Aorta (tissue), 5 donors: ENCODE results near the gene FAM53A. TPM values are rescaled to one million over a fixed set of nuclear protein-coding genes. Genes with fewer than 3 reads are reported as not detected.

Experiments used
- ATAC-seq: fragments of 200-7000 bp; cut with Tn5 transposase; one replicate; pipeline ENCODE4 v1.9.1; 2022; ENCODE audit warnings: moderate library complexity; ENCODE audit not compliant: low FRiP score
- DNase-seq, 2 donors: peaks; one replicate each; pipeline ENCODE4 v3.0.0-alpha.2; 2020
- H3K27ac ChIP-seq, 2 donors: one replicate each; pipeline ENCODE4 v1.5.1; 2013; ENCODE audit warnings: low read length in 2 of 2, mild to moderate bottlenecking in 2 of 2, moderate library complexity in 2 of 2, control low read depth in 1 of 2, inconsistent platforms in 1 of 2, low read depth in 1 of 2
- H3K27me3 ChIP-seq, 2 donors: one replicate each; pipeline ENCODE4 v1.6.1; 2013; ENCODE audit warnings: control low read depth in 1 of 2, low read length in 1 of 2, mild to moderate bottlenecking in 1 of 2, moderate library complexity in 1 of 2; ENCODE audit not compliant: insufficient read depth in 2 of 2, control insufficient read depth in 1 of 2
- H3K36me3 ChIP-seq, 2 donors: one replicate each; pipeline ENCODE4 v1.6.1; 2013; ENCODE audit warnings: control low read depth in 1 of 2, low read length in 1 of 2, mild to moderate bottlenecking in 1 of 2; ENCODE audit not compliant: insufficient read depth in 2 of 2, control insufficient read depth in 1 of 2
- H3K4me1 ChIP-seq, 2 donors: one replicate each; pipeline ENCODE4 v1.6.1; 2013; ENCODE audit warnings: low read length in 2 of 2, control low read depth in 1 of 2, mild to moderate bottlenecking in 1 of 2, moderate library complexity in 1 of 2; ENCODE audit not compliant: insufficient read depth in 2 of 2, control insufficient read depth in 1 of 2
- H3K4me3 ChIP-seq, 2 donors: one replicate each; pipeline ENCODE4 v1.5.1; 2013; ENCODE audit warnings: low read length in 2 of 2, control low read depth in 1 of 2, mild to moderate bottlenecking in 1 of 2
- H3K9me3 ChIP-seq: one replicate; pipeline ENCODE4 v1.6.1; 2013; ENCODE audit warnings: mild to moderate bottlenecking, low read length; ENCODE audit not compliant: control insufficient read depth
- WGBS, 2 donors: extraction: QIAGEN DNeasy Blood & Tissue Kit; methylation state at CpG; one replicate each; pipeline ENCODE4 v1.1.7; 2013; 5-methylcytosine and 5-hydroxymethylcytosine counted together
- intact Hi-C, 2 donors: fragments of 100-400 bp; cut with DNase I; formaldehyde crosslinking; loops; one replicate each; pipeline versions ENCODE4 v1.14.2 to v1.15.0; 2022
- polyA plus RNA-seq, 2 donors: library from polyadenylated mRNA; stranded (reverse); fragments of 200-250 nt; gene quantifications; one replicate each; pipeline ENCODE4 v1.2.3, GENCODE V29; 2013
- total RNA-seq, 2 donors: library from RNA; stranded (reverse); fragmentation: NEBNext Ultra II Directional; extraction: Animal tissue kit (Norgen Biotek cat#: 25700); gene quantifications; one replicate each; pipeline ENCODE4 v1.2.1, GENCODE V29; 2021
- donor health status: healthy with polysubstance abuse.
- donor health status: Bipolar disorder and iron deficiency.
- donor health status: DM: no; HTN: no; CAD: no.
- donor health status: DM: no; HTN: no; CAD: no.
- donor health status: DM: yes; HTN: yes; CAD: no.

Gene FAM53A
- total and polyA plus RNA-seq, 4 donors = 0.77 to 1.9 (median 1.5) TPM; not detected in 1

GRCh38 chr4:1600811-1601532 is 83.1 kb downstream of the FAM53A start:
- Histone ChIP-seq H3K4me1 (no peaks in the 10 kb centered on the region), H3K4me3 (no peak overlapping the region), H3K36me3 (no peaks in the 10 kb centered on the region), H3K27me3 (peaks cover 0 to 2% of the 10 kb centered on the region in 2 donors), H3K27ac (no peak overlapping the region), H3K9me3 (no peaks in the 10 kb centered on the region)
- intact Hi-C loops = no loop called here
- 80 to 82% methylated on average over 13 to 27 of the region's 27 CpGs for WGBS, 2 donors
- ATAC-seq (no peak), DNase-seq (peak; percentile 39 to 67)

DNA sequence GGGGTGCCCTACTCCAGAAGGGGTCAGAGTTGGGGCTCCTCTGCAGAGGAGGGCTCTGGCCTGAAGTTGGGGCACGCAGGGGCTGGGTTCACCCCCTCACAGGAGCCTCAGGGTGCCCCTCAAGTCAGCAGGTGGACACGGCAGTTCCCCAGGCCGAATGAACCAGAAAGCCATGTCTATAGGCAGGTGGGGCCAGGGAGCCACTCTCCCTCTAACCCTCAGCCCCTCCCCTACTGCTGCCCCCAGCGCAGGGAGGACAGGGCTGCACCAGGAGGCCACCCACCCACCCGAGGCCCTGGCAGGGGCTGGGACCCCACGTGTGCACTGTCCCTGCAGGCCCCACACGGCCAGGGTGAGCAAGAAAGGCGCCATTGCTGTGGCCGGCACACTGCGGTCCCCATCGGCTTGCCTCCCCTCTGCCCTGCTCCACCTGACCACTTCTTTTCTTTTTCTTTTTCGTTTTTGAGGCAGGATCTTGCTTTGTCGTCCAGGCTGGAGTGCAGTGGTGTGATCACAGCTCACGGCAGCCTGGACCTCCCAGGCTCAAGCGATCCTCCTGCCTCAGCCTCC is 83.8 kb downstream of the FAM53A start:
- Histone ChIP-seq H3K27me3 (peaks cover 0 to 2% of the 10 kb centered on the region in 2 donors), H3K4me1 (no peaks in the 10 kb centered on the region), H3K36me3 (no peaks in the 10 kb centered on the region), H3K9me3 (no peaks in the 10 kb centered on the region), H3K27ac (no peak overlapping the region), H3K4me3 (no peak overlapping the region)
- DNase-seq (peak in 1 of 2 donors; percentile 60), ATAC-seq (no peak)
- intact Hi-C loops = no loop called here
- WGBS, 2 donors = 79 to 81% methylated on average over 15 of the region's 15 CpGs

DNA sequence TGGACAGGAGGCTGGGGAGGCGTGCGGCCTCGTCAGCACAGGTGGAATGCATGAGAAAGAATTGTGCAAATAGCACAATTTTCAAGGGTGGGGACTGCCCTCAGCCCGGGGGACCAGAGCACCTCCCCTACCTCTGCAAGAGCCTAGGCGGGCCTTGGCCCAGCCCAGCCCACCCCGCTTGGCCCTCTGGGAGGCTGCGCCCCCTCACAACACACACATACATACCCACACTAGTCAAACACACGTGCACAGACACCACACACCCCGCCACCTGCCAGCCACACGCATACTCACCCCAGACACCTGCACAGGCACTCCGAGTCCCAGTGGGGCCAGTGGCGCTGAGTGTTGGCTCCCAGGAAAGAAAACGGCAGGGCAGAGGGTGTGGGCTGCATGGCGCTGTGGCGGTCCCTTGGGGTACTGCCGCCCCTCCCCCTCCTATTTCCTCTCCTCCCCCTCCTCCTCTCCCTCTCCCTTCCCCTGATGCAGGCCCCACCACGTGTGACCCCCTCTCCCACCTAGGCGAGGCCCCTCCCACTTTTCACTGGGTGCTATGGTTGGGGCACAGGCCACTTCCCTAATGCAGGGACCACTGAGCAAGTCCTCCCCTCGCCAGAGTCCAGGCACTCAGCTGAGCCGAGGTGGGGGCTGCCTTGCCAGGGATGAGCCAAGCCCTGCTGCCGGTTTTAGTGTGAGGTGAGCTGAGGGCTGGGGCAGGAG is 84.5 kb downstream of the FAM53A start:
- Histone ChIP-seq H3K4me1 (no peaks in the 10 kb centered on the region), H3K4me3 (no peak overlapping the region), H3K9me3 (no peaks in the 10 kb centered on the region), H3K27ac (no peak overlapping the region), H3K27me3 (peaks cover 0 to 2% of the 10 kb centered on the region in 2 donors), H3K36me3 (no peaks in the 10 kb centered on the region)
- intact Hi-C loops = no loop called here
- WGBS, 2 donors = 64 to 71% methylated on average over 20 to 21 of the region's 21 CpGs
- DNase-seq (peak; percentile 35 to 67), ATAC-seq (no peak)

DNA sequence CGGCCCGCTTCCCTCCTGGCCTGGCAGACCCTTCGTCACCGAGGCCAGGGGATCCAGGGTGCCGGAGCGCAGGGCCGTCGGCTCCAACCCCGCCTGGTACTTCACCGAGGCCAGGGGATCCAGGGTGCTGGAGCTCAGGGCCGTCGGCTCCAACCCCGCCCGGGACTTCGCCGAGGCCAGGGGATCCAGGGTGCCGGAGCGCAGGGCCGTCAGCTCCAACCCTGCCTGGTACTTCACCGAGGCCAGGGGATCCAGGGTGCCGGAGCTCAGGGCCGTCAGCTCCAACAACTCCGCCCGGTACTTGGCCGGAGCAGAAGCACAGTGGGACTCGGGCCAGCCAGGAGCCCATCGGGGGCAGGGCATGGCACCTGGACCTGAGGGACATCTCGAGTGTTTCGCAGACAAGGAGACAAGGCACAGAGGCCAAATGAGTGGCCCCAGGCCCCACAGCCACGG is 85.1 kb downstream of the FAM53A start:
- ATAC-seq = no peak
- intact Hi-C loops = no loop called here
- DNase-seq = peak; percentile 29 to 45
- no peak overlapping the region for H3K27ac ChIP-seq
- WGBS, 2 donors = 85 to 87% methylated on average over 29 to 30 of the region's 30 CpGs
- peaks cover 0 to 2% of the 10 kb centered on the region in 2 donors for H3K27me3 ChIP-seq
- H3K36me3 ChIP-seq = no peaks in the 10 kb centered on the region
- H3K4me1 ChIP-seq = no peaks in the 10 kb centered on the region
- H3K9me3 ChIP-seq = no peaks in the 10 kb centered on the region
- no peak overlapping the region for H3K4me3 ChIP-seq

DNA sequence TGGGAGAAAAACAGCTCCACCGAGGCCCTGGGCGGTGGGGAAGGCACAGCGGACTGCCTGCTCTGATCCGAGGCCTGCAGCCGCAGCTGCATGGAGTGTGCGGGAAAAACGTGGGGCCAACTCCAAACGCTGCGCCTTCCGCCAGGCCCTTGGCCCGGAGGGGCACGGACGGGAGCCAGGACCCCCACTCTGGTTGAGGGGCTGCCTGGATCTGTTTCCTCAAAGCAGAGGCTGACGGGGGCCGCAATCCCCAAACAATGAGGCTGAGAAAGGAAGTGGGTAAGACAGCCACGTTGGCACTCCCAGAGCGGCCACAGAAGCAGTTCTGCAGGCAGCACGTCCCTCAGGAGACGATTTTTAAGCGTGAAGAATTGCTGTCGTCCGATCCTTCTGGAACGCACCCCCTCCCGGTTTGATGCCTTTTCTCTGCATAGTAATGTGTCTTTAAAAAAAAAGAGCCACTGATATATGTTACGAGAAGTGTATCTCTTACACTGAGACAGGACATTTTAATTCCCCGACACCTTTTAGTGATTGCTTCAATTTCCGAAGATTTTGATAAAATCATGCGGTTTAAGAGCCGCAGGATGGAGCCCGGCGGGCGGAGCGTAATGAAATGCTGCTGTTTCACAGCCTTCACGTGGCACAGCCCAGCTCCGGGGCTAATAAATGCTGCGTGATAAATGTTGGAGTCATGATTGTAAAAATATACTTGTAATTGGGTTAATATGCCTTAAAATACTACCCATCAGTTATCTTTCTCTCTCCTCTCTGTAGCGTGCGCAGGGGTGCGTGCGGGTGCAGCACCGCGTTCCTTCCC is 85.7 kb downstream of the FAM53A start:
- Histone ChIP-seq H3K27me3 (peaks cover 0 to under 1% of the 10 kb centered on the region in 2 donors), H3K4me1 (no peaks in the 10 kb centered on the region), H3K4me3 (no peak overlapping the region), H3K9me3 (no peaks in the 10 kb centered on the region), H3K27ac (no peak overlapping the region), H3K36me3 (no peaks in the 10 kb centered on the region)
- DNase-seq (peak; percentile 34 to 70), ATAC-seq (no peak)
- 87 to 88% methylated on average over 40 to 42 of the region's 42 CpGs for WGBS, 2 donors
- intact Hi-C loops = no loop called here

DNA sequence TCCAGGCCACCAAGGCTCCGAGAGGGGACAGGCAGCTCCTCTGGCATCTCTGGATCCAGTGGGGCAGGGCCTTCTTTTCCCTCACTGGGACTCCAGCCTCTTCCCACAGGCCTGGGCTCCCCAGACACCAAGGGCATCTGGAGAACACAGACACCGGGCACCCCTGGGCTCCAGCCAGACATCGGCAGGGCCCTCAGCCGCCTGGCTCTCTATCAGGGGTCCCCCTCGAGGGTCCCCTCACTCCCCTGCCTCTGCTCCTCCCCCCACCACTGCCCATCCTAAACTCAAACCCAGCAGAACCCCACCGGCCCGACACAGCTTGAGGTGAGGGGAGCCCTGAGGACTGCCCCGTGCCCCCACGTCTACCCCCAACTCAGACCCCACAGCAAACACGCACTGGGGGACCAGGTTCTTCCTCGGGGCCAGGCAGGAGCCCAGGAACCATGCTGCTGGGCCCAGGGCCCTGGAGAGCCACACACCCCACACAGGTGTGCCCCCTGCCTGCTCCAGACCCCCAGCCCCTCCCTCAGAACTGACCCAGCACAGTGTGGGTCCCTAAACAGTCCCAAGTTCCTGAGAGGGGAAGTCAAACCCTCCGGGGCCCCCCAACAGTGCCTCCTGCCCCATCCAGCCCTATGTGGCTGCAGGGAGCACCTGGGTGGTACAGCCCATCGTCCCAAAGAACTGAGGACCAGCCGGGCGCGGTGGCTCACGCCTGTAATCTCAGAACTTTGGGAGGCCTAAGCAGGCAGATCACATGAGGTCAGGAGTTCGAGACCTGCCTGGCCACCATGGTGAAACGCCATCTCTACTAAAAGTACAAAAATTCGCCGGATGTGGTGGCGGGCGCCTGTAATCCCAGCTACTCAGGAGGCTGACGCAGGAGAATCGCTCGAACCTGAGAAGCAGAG is 86.8 kb downstream of the FAM53A start:
- no peak for ATAC-seq
- H3K9me3 ChIP-seq = no peaks in the 10 kb centered on the region
- WGBS, 2 donors = 90% methylated on average over 23 to 26 of the region's 26 CpGs
- no peaks in the 10 kb centered on the region for H3K36me3 ChIP-seq
- no peak overlapping the region for H3K4me3 ChIP-seq
- no peaks in the 10 kb centered on the region for H3K4me1 ChIP-seq
- intact Hi-C loops = no loop called here
- DNase-seq = peak; percentile 33 to 68
- no peak overlapping the region for H3K27ac ChIP-seq
- H3K27me3 ChIP-seq = no peaks in the 10 kb centered on the region

DNA sequence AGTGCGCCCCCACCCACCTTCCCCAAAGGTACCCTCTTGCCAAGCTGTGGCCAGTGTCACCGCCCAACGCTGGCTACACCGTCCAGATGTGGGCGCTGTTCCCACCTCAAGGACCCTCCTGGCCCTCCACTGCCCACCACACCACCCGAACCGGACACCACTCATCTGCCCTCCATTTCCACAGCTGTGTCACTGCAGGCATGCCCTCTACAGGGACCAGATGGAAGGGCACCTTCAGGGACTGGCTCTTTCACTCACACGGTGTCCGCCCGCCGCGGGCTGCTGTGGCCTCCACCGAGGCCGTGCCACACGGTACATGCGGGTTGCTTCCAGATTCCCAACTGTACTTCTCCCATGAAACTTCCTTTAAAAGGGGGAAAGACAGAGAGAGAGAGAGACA is 87.7 kb downstream of the FAM53A start:
- Histone ChIP-seq H3K9me3 (peaks cover under 1% of the 10 kb centered on the region), H3K4me1 (no peaks in the 10 kb centered on the region), H3K4me3 (no peak overlapping the region), H3K27ac (no peak overlapping the region), H3K36me3 (no peaks in the 10 kb centered on the region), H3K27me3 (no peaks in the 10 kb centered on the region)
- WGBS, 2 donors = 86 to 88% methylated on average over 16 of the region's 16 CpGs
- intact Hi-C loops = no loop called here
- peak; percentile 21 to 48 for DNase-seq
- ATAC-seq = no peak
